NOMO-1 treated with DMSO at 0.1 percent for 48 hours (cell line): ENCODE data around the gene BICC1.

Experiments used
- DNase-seq: peaks from one replicate; lab custom pipeline; 2025; ENCODE audit not compliant: unreplicated experiment; lab: John Stamatoyannopoulos, UW

The BICC1 gene

GRCh38 chr10:58740620-58741369, 228.1 kb downstream of the BICC1 start:
- no peak for DNase-seq

GRCh38 chr10:58741673-58742072, 229.0 kb downstream of the BICC1 start:
- DNase-seq, result no peak

- DNase-seq, result no peak
These were observed 229.5 kb downstream of the BICC1 start for GRCh38 chr10:58742141-58742540.

GRCh38 chr10:58743466-58744115, 230.9 kb downstream of the BICC1 start:
- DNase-seq, result no peak

- no peak for DNase-seq
These were observed 234.0 kb downstream of the BICC1 start for GRCh38 chr10:58746474-58747185.

GRCh38 chr10:58747687-58748086, 235.0 kb downstream of the BICC1 start:
- DNase-seq, result no peak

GRCh38 chr10:58752665-58753064, 240.0 kb downstream of the BICC1 start:
- DNase-seq, result no peak

- no peak for DNase-seq
These were observed 240.8 kb downstream of the BICC1 start for GRCh38 chr10:58753425-58753824.

- no peak for DNase-seq
These were observed 242.0 kb downstream of the BICC1 start for GRCh38 chr10:58754469-58755339.

- DNase-seq, result no peak
These were observed 242.6 kb downstream of the BICC1 start for GRCh38 chr10:58755340-58755610.

GRCh38 chr10:58755677-58756076, 243.0 kb downstream of the BICC1 start:
- DNase-seq, result no peak

- DNase-seq, result no peak
These were observed 243.6 kb downstream of the BICC1 start for GRCh38 chr10:58756130-58756719.

GRCh38 chr10:58757352-58758065, 244.8 kb downstream of the BICC1 start:
- no peak for DNase-seq

GRCh38 chr10:58758321-58758720, 245.6 kb downstream of the BICC1 start:
- DNase-seq, result no peak

GRCh38 chr10:58764087-58764747, 251.5 kb downstream of the BICC1 start:
- DNase-seq, result no peak

- DNase-seq, result no peak
These were observed 253.2 kb downstream of the BICC1 start for GRCh38 chr10:58765910-58766309.

GRCh38 chr10:58767652-58768051, 255.0 kb downstream of the BICC1 start:
- no peak for DNase-seq

- DNase-seq, result no peak
These were observed 259.2 kb downstream of the BICC1 start for GRCh38 chr10:58771863-58772262.

- DNase-seq, result no peak
These were observed 260.1 kb downstream of the BICC1 start for GRCh38 chr10:58772758-58773157.

- no peak for DNase-seq
These were observed 260.7 kb downstream of the BICC1 start for GRCh38 chr10:58773341-58773740.
